HEK293T (cell line): ENCODE measurements around the gene GAD1.

Experiments
- ARNT ChIP-seq: fragments of 450-650 bp; IDR thresholded peaks from 2 replicates; pipeline ENCODE4 v1.6.1; 2017; ENCODE audit warnings: mild to moderate bottlenecking
- BHLHE40 ChIP-seq: fragments of 450-650 bp; IDR thresholded peaks from 2 replicates; pipeline ENCODE4 v1.6.1; 2016; ENCODE audit warnings: mild to moderate bottlenecking, moderate library complexity, borderline replicate concordance
- ELF4 ChIP-seq: fragments of 450-650 bp; IDR thresholded peaks from 2 replicates; pipeline ENCODE4 v1.6.1; 2017; ENCODE audit warnings: antibody characterized with exemption
- FOXA1 ChIP-seq: fragments of 450-650 bp; IDR thresholded peaks from 2 replicates; pipeline ENCODE4 v1.6.1; 2016; ENCODE audit warnings: mild to moderate bottlenecking
- FOXM1 ChIP-seq: fragments of 450-650 bp; IDR thresholded peaks from 2 replicates; pipeline ENCODE4 v1.6.1; 2017; ENCODE audit warnings: mild to moderate bottlenecking, borderline replicate concordance
- HDGF ChIP-seq: fragments of 450-650 bp; IDR thresholded peaks from 2 replicates; pipeline ENCODE4 v1.6.1; 2017; ENCODE audit warnings: antibody characterized with exemption, borderline replicate concordance
- L3MBTL2 ChIP-seq: fragments of 450-650 bp; conservative IDR thresholded peaks from 2 replicates; pipeline ENCODE4 v1.6.1; 2016; ENCODE audit warnings: mild to moderate bottlenecking
- NFRKB ChIP-seq: fragments of 450-650 bp; IDR thresholded peaks from 2 replicates; pipeline ENCODE4 v1.6.1; 2016; ENCODE audit warnings: mild to moderate bottlenecking, moderate library complexity
- SP1 ChIP-seq: fragments of 450-650 bp; IDR thresholded peaks from 2 replicates; pipeline ENCODE4 v1.6.1; 2017
- SUZ12 ChIP-seq: fragments of 450-650 bp; IDR thresholded peaks from 2 replicates; pipeline ENCODE4 v1.6.1; 2016; ENCODE audit warnings: mild to moderate bottlenecking
- TARDBP ChIP-seq: fragments of 450-650 bp; IDR thresholded peaks from 2 replicates; pipeline ENCODE4 v1.6.1; 2016
- ZNF384 ChIP-seq: fragments of 450-650 bp; IDR thresholded peaks from 2 replicates; pipeline ENCODE4 v1.6.1; 2016
- TF ChIP-seq, protein P1 (sequence below): fragments of 450-650 bp; IDR thresholded peaks from 2 replicates; pipeline ENCODE4 v1.6.1; 2016

DNA sequence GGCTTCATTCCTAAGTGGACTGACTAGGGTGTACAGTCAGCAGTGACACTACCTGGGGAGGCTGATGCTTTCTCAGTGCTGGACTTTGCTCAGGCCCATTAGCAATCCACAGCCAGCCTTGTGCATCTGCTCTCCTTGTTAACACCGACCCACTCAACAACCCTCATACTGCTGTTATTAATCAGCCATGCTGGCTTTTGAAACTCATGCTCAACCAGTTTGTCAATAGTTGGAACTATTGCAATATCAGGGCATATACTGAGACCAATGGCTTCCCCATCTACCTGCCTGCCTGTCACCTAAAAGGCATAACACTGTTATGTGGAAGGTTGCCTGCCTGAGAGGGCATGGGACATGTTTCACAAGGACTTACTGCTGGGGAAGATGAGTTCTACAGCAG is 39.4 kb downstream of the GAD1 start:
- no peak for TF ChIP-seq ARNT
- TF ChIP-seq FOXM1, result no peak
- TF ChIP-seq SUZ12, result no peak
- TF ChIP-seq NFRKB, result no peak
- no peak for TF ChIP-seq ELF4
- no peak for TF ChIP-seq ZNF384
- no peak for TF ChIP-seq BHLHE40
- TF ChIP-seq, protein P1, sequence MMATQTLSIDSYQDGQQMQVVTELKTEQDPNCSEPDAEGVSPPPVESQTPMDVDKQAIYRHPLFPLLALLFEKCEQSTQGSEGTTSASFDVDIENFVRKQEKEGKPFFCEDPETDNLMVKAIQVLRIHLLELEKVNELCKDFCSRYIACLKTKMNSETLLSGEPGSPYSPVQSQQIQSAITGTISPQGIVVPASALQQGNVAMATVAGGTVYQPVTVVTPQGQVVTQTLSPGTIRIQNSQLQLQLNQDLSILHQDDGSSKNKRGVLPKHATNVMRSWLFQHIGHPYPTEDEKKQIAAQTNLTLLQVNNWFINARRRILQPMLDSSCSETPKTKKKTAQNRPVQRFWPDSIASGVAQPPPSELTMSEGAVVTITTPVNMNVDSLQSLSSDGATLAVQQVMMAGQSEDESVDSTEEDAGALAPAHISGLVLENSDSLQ, result no peak
- TF ChIP-seq FOXA1, result no peak
- no peak for TF ChIP-seq L3MBTL2
- no peak for TF ChIP-seq SP1
- TF ChIP-seq TARDBP, result no peak
- no peak for TF ChIP-seq HDGF
